HCT116 (cell line): Measurements from ENCODE around the gene LACTBL1. TPM values are rescaled to one million over a fixed set of nuclear protein-coding genes. Genes with fewer than 3 reads are reported as not detected.
A peak's percentile ranks its signal among the peaks of the same experiment; 100 is the strongest.

Experiments used
- ATAC-seq: fragments of 200-7000 bp; cut with Tn5 transposase; 2 replicates; pipeline ENCODE4 v1.9.1; 2020; ENCODE audit warnings: mild to moderate bottlenecking, moderate library complexity
- BruUV-seq: library from RNA; stranded (reverse); fragments of 400-500 nt; replicated peaks from 2 replicates; lab custom pipeline; 2021; lab: Mats Ljungman, UMichigan
- CTCF ChIA-PET: fragments of 300-600 bp; sonication (Branson Sonifier 250); formaldehyde crosslinking; loops from one replicate; lab custom pipeline; 2021; ENCODE audit warnings: antibody characterized with exemption; lab: Charles Lee
- POLR2A ChIA-PET: fragments of 300-600, 350-600 bp; sonication (Branson Sonifier 250); formaldehyde crosslinking; loops from one replicate; lab custom pipeline; 2021; ENCODE audit warnings: antibody characterized with exemption; lab: Charles Lee
- RAD21 ChIA-PET, 2 experiments: fragments of 300-600 bp; sonication (Branson Sonifier 250); formaldehyde crosslinking; loops; one replicate each; lab custom pipeline; 2023; ENCODE audit warnings: low total read pairs in 2 of 2; ENCODE audit not compliant: uncharacterized antibody in 2 of 2, unreplicated experiment in 2 of 2, low non-redundant PET in 1 of 2; lab: Charles Lee
- DNase-seq: peaks from one replicate; pipeline ENCODE4 v3.0.0-alpha.2; 2010; ENCODE audit warnings: low read depth, low spot score
- H2AFZ ChIP-seq: fragments of 200-600 bp; shearing (Covaris generic), sonication (generic); 2 replicates; pipeline ENCODE4 v1.6.1; 2017; ENCODE audit warnings: low read depth, mixed run types, mixed read lengths, antibody characterized with exemption, low read length; ENCODE audit not compliant: poor library complexity, severe bottlenecking
- H3K27ac ChIP-seq: 2 replicates; pipeline ENCODE4 v1.5.1; 2012; ENCODE audit warnings: low read depth, low read length
- H3K27me3 ChIP-seq: fragments of 200-600 bp; sonication (generic); 2 replicates; pipeline ENCODE4 v1.6.1; 2016; ENCODE audit warnings: mixed run types, low read length, mixed read lengths; ENCODE audit not compliant: insufficient read depth
- H3K36me3 ChIP-seq, 2 experiments: fragments of 200-500 bp in 1 of 2; fragments of 200-600 bp in 1 of 2; sonication (Bioruptor generic) in 1 of 2; sonication (generic) in 1 of 2; 2 replicates each; pipeline versions ENCODE4 v1.5.1 to v1.6.1; 2014 to 2016; ENCODE audit warnings: low read length in 2 of 2, inconsistent platforms in 1 of 2, mixed read lengths in 1 of 2, mixed run types in 1 of 2; ENCODE audit not compliant: insufficient read depth in 2 of 2, control insufficient read depth in 1 of 2
- H3K4me1 ChIP-seq, 2 experiments: fragments of 200-600 bp in 1 of 2; sonication (generic) in 1 of 2; 2 replicates each; pipeline versions ENCODE4 v1.5.1 to v1.6.1; 2012 to 2017; ENCODE audit warnings: low read length in 2 of 2, inconsistent platforms in 1 of 2, mild to moderate bottlenecking in 1 of 2, mixed read lengths in 1 of 2, mixed run types in 1 of 2, moderate library complexity in 1 of 2; ENCODE audit not compliant: insufficient read depth in 2 of 2, control insufficient read depth in 1 of 2
- H3K4me2 ChIP-seq: fragments of 200-600 bp; sonication (generic); 2 replicates; pipeline ENCODE4 v1.6.1; 2017; ENCODE audit warnings: mixed run types, low read length, mixed read lengths
- H3K4me3 ChIP-seq, 2 experiments: fragments of 200-600 bp in 1 of 2; sonication (generic) in 1 of 2; replicated peaks in 1 of 2; 2 replicates each; pipeline ENCODE4 v1.5.1; 2011 to 2016; ENCODE audit warnings: low read length in 2 of 2, control low read depth in 1 of 2, low read depth in 1 of 2, mild to moderate bottlenecking in 1 of 2, mixed read lengths in 1 of 2, mixed run types in 1 of 2
- H3K79me2 ChIP-seq: fragments of 200-600 bp; sonication (generic); 2 replicates; pipeline ENCODE4 v1.6.1; 2017; ENCODE audit warnings: mild to moderate bottlenecking, mixed run types, low read length, moderate library complexity, mixed read lengths; ENCODE audit not compliant: insufficient read depth
- H3K9ac ChIP-seq: fragments of 200-600 bp; sonication (generic); 2 replicates; pipeline ENCODE4 v1.6.1; 2016; ENCODE audit warnings: low read length, mixed read lengths
- H3K9me2 ChIP-seq: fragments of 200-600 bp; sonication (generic), shearing (Covaris generic); 2 replicates; pipeline ENCODE4 v1.6.1; 2017; ENCODE audit warnings: mixed run types, mild to moderate bottlenecking, moderate library complexity; ENCODE audit not compliant: insufficient read depth
- H3K9me3 ChIP-seq, 2 experiments: fragments of 200-500 bp in 1 of 2; fragments of 200-600 bp in 1 of 2; sonication (Bioruptor generic) in 1 of 2; sonication (generic) in 1 of 2; 2 replicates each; pipeline ENCODE4 v1.6.1; 2014 to 2017; ENCODE audit warnings: low read length in 2 of 2, mixed read lengths in 2 of 2, inconsistent platforms in 1 of 2, low read depth in 1 of 2, mild to moderate bottlenecking in 1 of 2, mixed run types in 1 of 2, moderate library complexity in 1 of 2; ENCODE audit not compliant: control insufficient read depth in 1 of 2, insufficient read depth in 1 of 2
- H4K20me1 ChIP-seq: fragments of 200-600 bp; sonication (generic), shearing (Covaris generic); 2 replicates; pipeline ENCODE4 v1.6.1; 2017; ENCODE audit warnings: mixed run types, mild to moderate bottlenecking, moderate library complexity; ENCODE audit not compliant: insufficient read depth
- ATF3 ChIP-seq: IDR thresholded peaks from 2 replicates; pipeline ENCODE4 v1.6.1; 2012
- ELF1 ChIP-seq: IDR thresholded peaks from 2 replicates; pipeline ENCODE4 v1.6.1; 2012; ENCODE audit warnings: low read depth, borderline replicate concordance
- EZH2phosphoT487 ChIP-seq: fragments of 200-600 bp; IDR thresholded peaks from 2 replicates; pipeline ENCODE4 v1.6.1; 2018; ENCODE audit warnings: antibody characterized with exemption, borderline replicate concordance
- FOSL1 ChIP-seq: IDR thresholded peaks from 2 replicates; pipeline ENCODE4 v1.6.1; 2012; ENCODE audit warnings: low read depth
- JUND ChIP-seq: IDR thresholded peaks from 2 replicates; pipeline ENCODE4 v1.6.1; 2012
- POLR2AphosphoS5 ChIP-seq: IDR thresholded peaks from 2 replicates; pipeline ENCODE4 v1.6.1; 2011; ENCODE audit warnings: mild to moderate bottlenecking, low read depth, low read length, moderate library complexity
- RAD21 ChIP-seq: IDR thresholded peaks from 2 replicates; pipeline ENCODE4 v1.6.1; 2012; ENCODE audit warnings: low read depth, mild to moderate bottlenecking
- SP1 ChIP-seq: IDR thresholded peaks from 2 replicates; pipeline ENCODE4 v1.6.1; 2012; ENCODE audit warnings: low read depth
- TCF7L2 ChIP-seq: IDR thresholded peaks from 2 replicates; pipeline ENCODE4 v1.7.0; 2011; ENCODE audit warnings: borderline replicate concordance, inconsistent platforms; ENCODE audit not compliant: insufficient read depth, insufficient read length; ENCODE audit errors: extremely low read depth
- ZBTB33 ChIP-seq: IDR thresholded peaks from 2 replicates; pipeline ENCODE4 v1.6.1; 2011; ENCODE audit warnings: mild to moderate bottlenecking, low read length, moderate library complexity; ENCODE audit not compliant: insufficient replicate concordance; ENCODE audit errors: extremely low read depth
- intact Hi-C: fragments of 100-400 bp; cut with micrococcal nuclease; formaldehyde crosslinking; loops from 2 replicates; pipeline ENCODE4 v1.10.0; 2022
- total RNA-seq: library from RNA; stranded (reverse); gene quantifications from one replicate; pipeline ENCODE4 v1.2.1, GENCODE V29; 2021; ENCODE audit not compliant: unreplicated experiment

Gene LACTBL1
- total RNA-seq, 1 experiment from 2014 or later, result not detected

GRCh38 chr1:22935433-22935832 lies 37.2 kb downstream of the LACTBL1 start:
- Histone ChIP-seq H3K9me2 (no peaks in the 10 kb centered on the region), H3K36me3 (no peaks in the 10 kb centered on the region), H2AFZ (no peak overlapping the region), H3K9me3 (no peaks in the 10 kb centered on the region), H4K20me1 (no peaks in the 10 kb centered on the region), H3K4me1 (no peaks in the 10 kb centered on the region), H3K4me2 (no peak overlapping the region), H3K27ac (no peak overlapping the region), H3K79me2 (no peaks in the 10 kb centered on the region), H3K4me3 (no peak overlapping the region), H3K27me3 (no peaks in the 10 kb centered on the region), H3K9ac (no peak overlapping the region)
- peak; percentile 29; the same call in 1 of the 2 replicates for TF ChIP-seq SP1
- no peak for TF ChIP-seq TCF7L2
- RAD21 ChIA-PET, result no interaction called here
- CTCF ChIA-PET, result no interaction called here
- intact Hi-C loops, result no loop called here
- POLR2A ChIA-PET, result no interaction called here
- DNase-seq (peak; percentile 16), ATAC-seq (peak; percentile 75)
- BruUV-seq, result no TSS peak

GRCh38 chr1:22932803-22933470 lies 39.7 kb downstream of the LACTBL1 start:
- ChIA-PET POLR2A (no interaction called here), RAD21 (interaction anchor here in 1 of 2 experiments (0.7 kb wide), 1 partner anchor 275 kb away, joined by 3 read pairs; no protein-coding TSS in a partner anchor), CTCF (interaction anchor here (0.7 to 5.9 kb wide), 2 partner anchors 259 to 353 kb away, joined by 3 to 67 read pairs; no protein-coding TSS in a partner anchor)
- no peak overlapping the region for H2AFZ ChIP-seq
- no peak overlapping the region for H3K9ac ChIP-seq
- no TSS peak for BruUV-seq
- no peaks in the 10 kb centered on the region for H3K9me2 ChIP-seq
- H3K4me2 ChIP-seq, result no peak overlapping the region
- H4K20me1 ChIP-seq, result no peaks in the 10 kb centered on the region
- no peaks in the 10 kb centered on the region for H3K27me3 ChIP-seq
- no peaks in the 10 kb centered on the region for H3K36me3 ChIP-seq
- intact Hi-C loops, result no loop called here
- no peaks in the 10 kb centered on the region for H3K79me2 ChIP-seq
- H3K9me3 ChIP-seq, result no peaks in the 10 kb centered on the region
- no peak overlapping the region for H3K4me3 ChIP-seq
- no peak overlapping the region for H3K27ac ChIP-seq
- ATAC-seq, result no peak
- TF ChIP-seq EZH2phosphoT487, result no peak
- no peak for TF ChIP-seq ELF1
- no peak for TF ChIP-seq ATF3
- no peak for TF ChIP-seq JUND
- TF ChIP-seq FOSL1, result no peak
- no peak for TF ChIP-seq RAD21
- no peak for TF ChIP-seq POLR2AphosphoS5
- TF ChIP-seq ZBTB33, result no peak
- no peak for DNase-seq
- 0 out of 4 replicates have a peak, but pooled peaks cover 0 to 2% of the 10 kb centered on the region in 2 experiments for H3K4me1 ChIP-seq
